GM19467 (cell line): ENCODE results near the gene KCNQ2.

Experiments used
- ATAC-seq: cut with Tn5 transposase; IDR thresholded peaks from one replicate; pipeline ENCODE4 v1.9.1; 2021; ENCODE audit warnings: mild to moderate bottlenecking, moderate library complexity; ENCODE audit not compliant: unreplicated experiment

KCNQ2 gene

DNA sequence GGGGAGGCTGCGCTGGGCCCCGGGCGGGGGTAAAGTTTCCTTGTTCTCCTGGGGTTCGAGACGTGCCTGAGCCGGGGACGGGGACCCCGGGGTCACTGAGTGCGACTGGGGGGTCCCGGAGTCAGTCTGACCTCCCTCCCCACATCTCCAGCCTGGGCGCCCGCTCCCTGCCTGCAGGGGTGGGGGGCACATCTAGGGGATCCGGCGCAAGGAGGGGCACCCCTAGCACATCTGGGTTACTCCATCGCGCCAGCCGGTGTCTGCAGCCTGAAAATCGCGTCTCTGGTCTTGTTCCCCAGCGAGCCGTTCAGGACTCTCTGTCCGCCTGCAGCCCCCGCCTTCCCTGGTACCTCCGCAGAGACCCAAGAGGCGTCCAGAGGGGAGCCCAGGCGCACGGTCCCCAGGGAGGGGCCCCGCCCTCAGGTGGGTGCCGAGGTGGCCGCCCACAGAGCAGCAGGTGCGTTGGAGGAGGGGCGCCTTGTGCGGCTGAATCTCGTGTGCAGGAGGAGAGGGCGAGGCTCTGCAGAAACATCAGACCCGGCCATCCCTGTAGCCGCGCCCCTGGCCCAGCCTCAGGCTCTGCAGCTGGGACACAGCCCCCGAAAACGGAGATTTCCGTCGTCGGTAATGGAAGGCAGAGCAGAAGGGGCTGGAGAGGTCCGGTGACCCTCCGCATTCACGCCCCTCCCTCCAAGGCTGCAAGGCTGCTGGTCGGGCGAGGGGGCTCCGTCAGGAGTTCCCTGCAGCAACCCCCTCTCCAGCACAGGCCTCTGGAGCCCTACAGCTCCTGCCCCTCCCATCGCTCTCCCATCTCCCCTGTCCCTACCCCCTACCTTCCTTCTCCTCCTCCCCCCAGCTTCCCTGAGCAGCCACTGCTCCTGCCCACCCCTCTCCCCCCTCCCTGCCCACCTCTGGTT lies 110.7 kb downstream of the KCNQ2 start:
- no peak for ATAC-seq

DNA sequence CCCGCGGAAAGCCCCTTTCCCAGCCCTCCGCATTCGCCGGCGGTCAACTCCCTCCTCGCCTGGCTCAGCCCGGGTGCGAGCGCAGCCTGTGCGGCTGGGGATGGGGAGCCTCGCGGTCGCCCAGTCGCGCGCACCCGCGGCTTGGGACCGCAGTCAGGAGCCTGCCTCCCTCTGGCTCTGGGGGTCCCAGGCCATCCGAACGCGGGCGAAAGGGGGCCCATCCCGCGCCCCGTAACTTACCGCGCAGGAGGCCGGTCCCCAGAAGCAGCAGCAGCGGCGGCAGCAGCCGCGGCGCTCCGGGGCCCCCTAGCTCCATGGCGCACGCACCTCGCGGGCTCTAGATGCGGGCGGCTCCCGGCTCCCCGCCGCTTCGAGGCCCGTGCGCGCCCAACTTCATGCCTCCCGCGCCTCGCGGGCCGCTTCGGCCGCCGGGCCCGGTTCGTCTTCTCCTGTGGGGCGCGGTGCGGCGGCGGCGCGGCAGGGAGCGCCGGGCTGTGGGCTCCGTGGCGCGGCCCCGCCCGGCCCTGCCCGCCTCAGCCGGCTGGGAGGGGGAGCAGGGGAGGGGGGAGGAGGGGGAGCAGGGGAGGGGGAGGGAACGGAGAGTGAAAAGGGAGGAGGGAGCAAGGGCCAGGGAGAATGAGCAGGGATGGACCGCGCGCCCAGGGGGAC lies 111.5 kb downstream of the KCNQ2 start, which contains the start of gene CHRNA4:
Gene CHRNA4 (minus strand): TSS at position 500 of the 669 bp plus-strand sequence. CDS start 184 bp downstream, at position 316.
- no peak for ATAC-seq

GRCh38 chr20:63359937-63360849 lies 112.3 kb downstream of the KCNQ2 start:
- ATAC-seq, result no peak

- ATAC-seq, result no peak
Observed at GRCh38 chr20:63359164-63359934, 113.1 kb downstream of the KCNQ2 start.

DNA sequence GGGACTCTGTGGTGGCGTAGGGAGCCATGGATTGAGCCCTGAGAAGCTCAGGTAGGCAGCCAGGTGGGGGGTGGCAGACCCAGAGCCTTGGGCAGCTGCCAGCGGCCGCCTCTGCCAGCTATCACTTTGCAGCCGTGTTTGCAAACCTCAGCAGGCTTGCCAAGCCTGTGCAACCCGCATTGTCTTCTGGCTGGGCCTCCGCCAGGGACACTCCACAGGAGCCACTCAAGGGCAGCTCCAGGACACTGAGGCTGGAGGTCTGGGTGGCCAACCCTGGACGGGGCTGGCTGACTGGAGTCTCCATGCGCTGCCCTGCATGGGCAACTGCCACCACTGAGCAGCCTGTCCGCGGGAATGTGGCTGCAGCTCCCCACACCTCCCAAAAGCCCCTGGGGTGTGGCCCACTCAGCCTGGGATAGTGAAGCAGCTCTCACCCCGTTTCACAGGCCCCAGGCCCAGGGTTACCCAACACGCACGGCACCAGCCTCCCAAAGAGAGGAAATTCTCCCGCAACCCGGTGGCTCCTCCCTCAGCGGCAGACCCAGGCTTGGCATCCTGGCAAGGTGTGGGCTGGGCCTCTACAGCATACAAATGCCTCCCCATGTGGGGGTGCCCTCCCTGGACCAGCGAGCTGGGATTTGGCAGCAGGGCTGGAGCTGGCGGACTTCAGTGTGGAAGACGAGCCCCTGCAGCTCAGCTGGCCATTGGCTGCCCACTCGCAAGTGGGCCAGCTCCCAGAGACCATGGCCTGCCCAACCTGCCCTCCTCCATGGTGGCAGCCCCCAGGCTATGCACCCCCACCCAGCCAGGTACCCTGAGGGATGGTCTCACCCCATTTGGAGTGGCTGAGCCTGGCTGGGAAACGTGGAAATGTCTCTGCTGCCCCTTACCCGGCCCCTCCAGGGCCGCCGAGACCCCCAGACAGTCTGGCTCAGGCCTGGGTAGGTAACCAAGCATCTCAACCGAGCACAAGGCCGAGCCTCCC lies 114.2 kb downstream of the KCNQ2 start:
- no peak for ATAC-seq

DNA sequence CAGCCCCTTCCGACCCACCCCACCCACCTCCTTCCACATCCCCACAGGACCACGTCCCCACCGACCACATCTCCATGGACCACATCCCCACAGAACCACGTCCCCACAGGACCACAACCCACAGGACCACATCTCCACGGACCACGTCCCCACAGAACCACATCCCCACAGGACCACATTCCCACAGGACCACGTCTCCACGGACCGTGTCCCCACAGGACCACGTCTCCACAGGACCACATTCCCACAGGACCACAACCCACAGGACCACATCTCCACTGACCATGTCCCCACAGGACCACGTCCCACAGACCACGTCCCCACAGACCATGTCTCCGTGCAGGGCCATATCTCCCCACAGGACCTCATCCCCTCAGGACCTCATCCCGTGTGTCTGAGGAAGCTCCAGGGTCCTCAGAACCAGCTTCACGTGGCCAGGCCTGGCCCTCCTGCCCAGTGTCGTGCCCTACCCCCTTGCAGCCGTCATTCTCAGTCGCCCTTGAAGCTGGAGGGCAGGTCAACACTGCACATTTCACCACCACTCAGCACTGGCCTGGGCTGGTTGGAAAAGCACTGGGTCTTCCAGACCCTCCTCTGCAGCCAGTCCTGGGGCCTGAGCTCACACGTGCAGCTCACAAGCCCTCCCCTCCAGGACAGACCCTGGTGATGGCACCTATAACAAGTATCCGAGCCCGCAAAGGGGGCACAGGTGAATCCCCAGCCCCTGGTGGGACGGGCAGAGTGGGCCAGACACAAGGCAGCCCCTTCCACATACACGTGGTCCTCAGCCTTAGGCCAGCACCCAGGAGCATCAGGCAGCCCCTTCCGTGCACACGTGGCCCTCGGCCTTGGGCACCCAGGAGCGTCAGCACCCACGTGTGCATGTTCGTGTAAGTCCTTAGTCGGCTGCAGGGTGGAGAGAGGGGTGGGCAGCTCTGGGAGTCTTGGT lies 115.2 kb downstream of the KCNQ2 start:
- ATAC-seq, result no peak

- ATAC-seq, result no peak
Observed at GRCh38 chr20:63356511-63356910, 115.9 kb downstream of the KCNQ2 start.

DNA sequence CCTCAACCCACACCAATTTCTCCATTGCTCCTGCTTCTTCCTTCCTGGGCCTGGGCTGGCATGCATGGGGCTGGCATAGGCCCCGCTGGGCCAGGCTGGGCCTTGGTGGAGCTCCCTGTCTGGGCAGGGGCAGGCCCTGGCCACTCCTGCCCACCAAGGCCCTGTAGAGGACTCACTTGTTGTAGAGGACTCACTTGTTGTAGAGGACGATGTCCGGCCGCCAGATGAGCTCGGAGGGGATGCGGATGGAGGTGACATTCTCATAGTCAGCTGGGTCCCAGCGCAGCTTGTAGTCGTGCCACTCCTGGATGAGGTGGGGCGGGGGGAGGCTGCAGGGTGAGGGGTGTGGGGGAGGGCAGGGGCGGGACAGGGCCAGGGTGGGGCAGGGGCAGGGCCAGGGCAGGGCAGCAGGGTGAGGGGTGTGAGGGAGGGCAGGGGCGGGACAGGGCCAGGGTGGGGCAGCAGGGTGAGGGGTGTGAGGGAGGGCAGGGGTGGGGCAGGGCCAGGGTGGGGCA lies 116.6 kb downstream of the KCNQ2 start:
- no peak for ATAC-seq

GRCh38 chr20:63354636-63355350 lies 117.7 kb downstream of the KCNQ2 start:
- ATAC-seq, result no peak

DNA sequence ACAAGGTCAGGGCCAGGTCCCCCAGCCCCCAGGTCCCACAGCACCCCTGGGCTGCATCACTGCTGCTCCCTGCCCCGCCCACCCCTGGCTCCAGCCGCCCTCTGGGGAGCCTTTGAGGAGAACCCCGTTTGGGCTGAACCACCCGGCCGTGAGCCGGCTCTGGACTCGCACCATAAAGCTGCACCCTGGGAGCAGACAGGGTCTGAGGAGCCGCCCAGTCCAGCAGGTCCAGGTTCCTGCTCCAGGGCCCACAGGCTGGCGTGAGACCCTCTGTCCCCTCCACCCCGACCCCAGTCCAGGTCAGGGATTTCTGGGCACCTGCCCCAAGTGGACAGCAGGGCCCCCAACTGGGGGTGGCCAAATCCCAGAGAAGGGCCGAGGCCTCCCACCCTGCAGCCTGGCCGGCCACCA lies 119.6 kb downstream of the KCNQ2 start:
- ATAC-seq, result no peak

DNA sequence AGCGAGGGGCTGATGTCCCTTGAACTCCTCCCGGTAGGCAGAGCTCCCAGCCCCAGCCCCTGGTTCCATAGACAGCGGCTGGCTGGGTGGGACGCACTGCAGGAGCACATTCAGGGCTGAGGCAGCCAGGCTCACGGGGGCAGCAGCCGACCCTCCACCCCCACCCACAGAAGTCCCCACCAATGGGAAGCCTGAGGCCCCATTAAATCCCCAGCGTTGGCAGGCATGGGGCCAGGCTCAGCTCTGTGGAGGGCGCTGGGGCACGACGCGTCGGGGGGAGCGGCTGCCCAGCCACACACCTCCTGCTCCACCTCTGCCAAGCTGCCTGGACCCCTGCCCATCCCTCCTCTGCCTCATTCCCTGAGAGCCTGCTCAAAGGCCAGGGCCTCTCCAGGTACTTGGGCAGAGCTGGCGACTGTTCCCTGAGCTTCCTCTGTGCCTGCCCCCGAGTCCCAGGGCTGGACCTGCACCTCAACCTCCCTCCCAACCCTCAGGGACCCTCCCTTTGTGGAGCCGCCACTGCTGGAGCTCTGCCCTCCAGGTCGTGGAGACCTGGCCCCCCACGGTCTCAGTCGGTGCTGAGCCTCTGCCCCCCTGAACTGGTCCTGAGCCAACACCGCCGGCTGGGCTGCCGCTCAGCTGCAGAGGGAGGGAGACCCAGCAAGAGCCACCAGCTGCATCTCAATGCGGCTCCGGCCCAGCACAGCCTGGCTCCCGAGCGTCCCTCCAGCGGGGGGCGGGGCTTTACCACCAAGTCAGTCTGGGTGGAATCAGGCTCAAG lies 120.5 kb downstream of the KCNQ2 start:
- no peak for ATAC-seq

DNA sequence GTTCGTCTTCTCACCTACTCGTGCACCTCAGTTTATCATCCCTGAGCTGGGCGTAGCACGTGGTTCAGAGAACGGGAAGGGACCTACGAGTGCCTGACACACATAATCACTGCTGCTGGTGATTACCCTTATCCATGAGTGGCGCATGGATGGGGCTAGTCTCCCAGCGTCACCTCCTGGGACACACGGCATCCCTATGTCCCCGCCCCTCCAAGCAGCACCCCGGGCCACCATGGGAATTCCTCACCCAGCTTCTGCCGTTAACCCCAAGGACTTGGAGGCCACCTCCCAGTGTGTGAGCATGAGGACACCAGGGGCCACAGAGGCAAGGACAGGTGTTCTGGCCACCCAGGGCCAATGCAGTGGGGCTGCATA lies 121.1 kb downstream of the KCNQ2 start:
- ATAC-seq, result no peak

DNA sequence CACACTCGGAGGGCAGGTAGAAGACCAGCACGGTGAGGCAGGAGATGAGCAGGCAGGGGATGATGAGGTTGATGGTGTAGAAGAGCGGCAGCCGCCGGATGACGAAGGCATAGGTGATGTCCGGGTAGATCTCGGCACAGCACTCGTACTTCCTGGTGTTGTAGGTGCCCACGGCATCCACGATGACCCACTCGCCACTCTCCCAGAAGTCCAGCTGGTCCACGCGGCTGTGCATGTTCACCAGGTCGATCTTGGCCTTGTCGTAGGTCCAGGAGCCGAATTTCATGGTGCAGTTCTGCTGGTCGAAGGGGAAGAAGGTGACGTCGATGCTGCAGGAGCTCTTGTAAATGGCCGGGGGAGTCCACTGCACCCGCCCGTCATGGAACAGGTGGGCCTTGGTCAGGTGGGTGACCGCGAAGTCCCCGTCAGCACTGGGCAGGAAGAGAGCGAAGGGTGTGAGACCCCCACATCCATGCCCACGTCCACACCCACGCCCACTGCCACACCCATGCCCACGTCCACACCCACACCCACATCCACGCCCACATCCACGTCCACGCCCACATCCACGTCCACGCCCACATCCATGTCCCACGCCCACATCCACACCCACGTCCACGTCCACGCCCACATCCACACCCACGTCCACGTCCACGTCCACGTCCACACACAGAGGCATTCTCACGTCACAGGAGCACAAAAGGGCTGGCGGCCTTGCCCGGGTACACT lies 121.7 kb downstream of the KCNQ2 start:
- no peak for ATAC-seq
